ENCODE measurements around the gene LRRIQ4. TPM values are rescaled to one million over a fixed set of nuclear protein-coding genes. Genes with fewer than 3 reads are reported as not detected.

Gene LRRIQ4
- total and polyA plus RNA-seq, 9 donors, result 0.07 to 0.13 (median 0.12) TPM; not detected in 2

DNA sequence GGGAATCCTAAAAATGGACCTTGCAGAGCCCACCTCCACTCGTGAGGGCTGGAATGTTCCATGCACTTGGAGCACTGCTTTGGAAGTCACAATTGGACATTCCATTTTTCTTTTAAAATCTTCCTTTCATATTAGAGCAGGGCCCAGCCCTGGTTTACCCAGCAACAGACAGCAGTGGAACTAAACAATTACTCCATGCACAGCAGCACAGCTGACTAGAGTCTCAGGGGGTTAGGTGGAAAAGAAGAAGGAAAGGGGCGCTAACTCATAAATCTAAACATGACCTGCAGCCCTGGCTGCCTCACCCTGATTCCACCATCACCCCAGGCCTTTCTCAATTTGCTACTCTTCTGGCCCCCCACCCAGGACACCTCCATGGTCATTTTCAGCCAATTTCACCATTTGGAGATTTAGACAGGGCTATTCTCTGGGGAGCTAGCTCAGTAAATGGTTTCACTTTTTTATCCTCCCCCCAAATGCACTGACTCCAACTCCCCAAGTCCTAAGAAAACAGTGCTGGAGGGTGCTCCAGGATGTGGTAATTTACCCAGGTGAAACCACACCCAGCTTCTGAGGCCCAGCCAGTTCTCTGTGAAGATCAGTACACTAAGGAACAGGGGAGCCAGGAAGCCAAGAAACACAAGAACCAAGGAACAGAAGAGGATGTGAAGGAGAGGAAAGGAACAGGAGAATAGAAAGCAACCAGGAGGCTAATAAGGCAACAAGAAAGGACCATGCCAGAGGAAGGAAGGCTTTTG lies 58.6 kb downstream of the LRRIQ4 start:
- DNase-seq, result no peak
- Histone ChIP-seq H3K27ac (ENCODE audit: low read length) (no peak overlapping the region), H3K4me1 (ENCODE audit: control insufficient read depth, insufficient read depth, low read length) (no peaks in the 10 kb centered on the region), H3K4me3 (ENCODE audit: low read length) (no peak overlapping the region), H3K36me3 (ENCODE audit: control insufficient read depth, insufficient read depth, low read length) (no peaks in the 10 kb centered on the region), H3K27me3 (ENCODE audit: control insufficient read depth, insufficient read depth, low read length) (peaks cover 2% of the 10 kb centered on the region), H3K9me3 (replicated peaks; ENCODE audit: control insufficient read depth, low read depth, low read length) (no peaks in the 10 kb centered on the region)
- WGBS (ENCODE audit: insufficient coverage), result 56% methylated on average over 1 of the region's 2 CpGs

DNA sequence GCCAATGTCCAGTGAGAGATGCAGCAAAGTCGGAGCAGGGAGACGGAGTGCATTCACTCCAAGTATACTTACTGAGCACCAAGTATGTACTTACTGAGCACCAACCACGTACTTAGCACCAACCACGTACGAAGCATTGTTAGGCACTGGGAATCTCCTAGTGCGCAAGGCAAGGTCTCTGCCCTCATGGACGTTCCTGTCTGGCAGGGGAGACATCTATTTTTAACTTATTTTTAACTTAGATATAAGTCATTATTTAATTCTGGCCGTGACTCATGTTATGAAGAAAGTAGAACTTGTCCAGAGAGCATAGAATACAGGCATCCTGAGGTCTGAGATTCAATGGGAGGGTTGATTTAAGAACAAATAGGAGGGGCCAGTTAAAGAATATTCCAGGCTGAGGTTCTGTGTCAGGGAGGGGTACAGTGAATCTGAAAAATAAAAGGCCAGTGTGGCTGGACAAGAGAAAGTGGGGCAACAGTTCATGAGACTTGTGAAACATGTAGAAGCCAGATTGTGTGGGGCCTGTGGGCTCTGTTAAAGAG lies 66.4 kb downstream of the LRRIQ4 start:
- no peak for DNase-seq
- no peaks in the 10 kb centered on the region for H3K9me3 ChIP-seq (replicated peaks; ENCODE audit: control insufficient read depth, low read depth, low read length)
- no peaks in the 10 kb centered on the region for H3K36me3 ChIP-seq (ENCODE audit: control insufficient read depth, insufficient read depth, low read length)
- 84% methylated on average over 3 of the region's 8 CpGs for WGBS (ENCODE audit: insufficient coverage)
- H3K4me3 ChIP-seq (ENCODE audit: low read length), result no peak overlapping the region
- H3K4me1 ChIP-seq (ENCODE audit: control insufficient read depth, insufficient read depth, low read length), result no peaks in the 10 kb centered on the region
- peaks cover 2% of the 10 kb centered on the region for H3K27me3 ChIP-seq (ENCODE audit: control insufficient read depth, insufficient read depth, low read length)
- H3K27ac ChIP-seq (ENCODE audit: low read length), result no peak overlapping the region

DNA sequence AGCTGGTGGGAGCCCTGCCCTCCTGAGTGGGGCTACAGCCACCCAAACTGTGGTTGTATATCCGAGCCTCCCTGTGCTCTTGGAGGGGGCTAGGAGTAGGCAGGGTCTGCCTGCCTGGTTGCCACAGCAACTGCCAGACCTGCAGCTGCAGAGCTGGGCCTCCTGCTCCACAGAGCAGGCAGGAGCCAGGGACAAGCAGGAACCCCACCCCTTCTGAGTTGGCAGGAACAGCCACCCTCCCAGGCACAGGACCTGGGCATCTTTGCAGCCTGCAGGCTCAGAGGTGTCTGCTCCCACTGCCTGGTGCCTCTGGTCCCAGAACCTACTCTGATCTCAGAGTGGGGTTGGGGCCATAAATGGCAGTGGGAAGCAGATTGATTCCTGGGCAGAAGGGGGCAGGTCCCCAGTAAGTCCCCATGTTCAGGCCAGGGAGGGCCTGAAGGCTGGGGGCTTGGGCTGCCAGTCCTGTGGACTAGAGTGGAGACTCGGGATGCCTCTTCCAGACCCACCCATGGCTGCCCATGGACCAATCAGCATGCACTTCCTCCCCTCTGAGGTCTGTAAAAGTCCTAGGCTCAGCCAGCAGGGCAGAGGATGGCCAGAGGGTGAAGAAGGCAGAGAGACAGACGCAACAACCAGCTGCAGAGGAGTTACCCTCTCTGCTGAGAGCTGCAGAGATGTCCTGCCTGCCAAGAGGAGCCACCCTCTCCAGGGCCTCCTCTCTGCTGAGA lies 67.3 kb downstream of the LRRIQ4 start:
- Histone ChIP-seq H3K36me3 (ENCODE audit: control insufficient read depth, insufficient read depth, low read length) (no peaks in the 10 kb centered on the region), H3K27me3 (ENCODE audit: control insufficient read depth, insufficient read depth, low read length) (peaks cover 2% of the 10 kb centered on the region), H3K4me3 (ENCODE audit: low read length) (no peak overlapping the region), H3K9me3 (replicated peaks; ENCODE audit: control insufficient read depth, low read depth, low read length) (no peaks in the 10 kb centered on the region), H3K27ac (ENCODE audit: low read length) (no peak overlapping the region), H3K4me1 (ENCODE audit: control insufficient read depth, insufficient read depth, low read length) (no peaks in the 10 kb centered on the region)
- WGBS (ENCODE audit: insufficient coverage), result 37% methylated on average over 3 of the region's 3 CpGs
- no peak for DNase-seq

DNA sequence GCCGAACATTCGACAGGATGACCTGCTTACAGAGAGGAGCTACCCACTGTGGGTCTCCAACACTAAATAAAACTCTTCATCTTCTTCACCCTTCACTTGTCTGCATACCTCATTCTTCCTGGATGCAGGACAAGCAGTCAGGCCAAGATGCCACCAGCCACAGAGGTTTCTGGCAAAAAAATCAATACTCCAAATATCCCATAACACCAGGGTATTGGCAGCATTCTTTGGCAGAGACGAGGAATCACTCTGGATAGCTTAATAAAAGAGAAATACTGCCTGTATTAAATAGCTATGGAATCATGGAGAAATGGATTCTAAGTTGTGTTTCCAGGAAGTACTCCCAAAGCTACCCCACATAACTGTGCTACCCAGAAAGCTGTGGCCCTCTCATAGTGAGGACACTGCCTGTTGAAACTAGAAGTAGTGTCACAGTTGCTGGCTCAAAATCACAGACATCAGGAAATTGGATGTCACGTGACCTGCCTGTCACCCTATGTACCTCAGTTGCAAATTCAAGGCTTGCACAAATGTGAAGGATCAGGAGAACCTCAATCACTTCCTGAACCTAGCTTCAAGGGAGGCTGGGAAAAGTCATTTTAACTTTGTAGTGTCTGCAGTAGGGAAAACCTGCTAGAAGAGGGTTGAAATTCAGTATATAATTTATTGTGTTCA lies 68.0 kb downstream of the LRRIQ4 start:
- Histone ChIP-seq H3K9me3 (replicated peaks; ENCODE audit: control insufficient read depth, low read depth, low read length) (no peaks in the 10 kb centered on the region), H3K27ac (ENCODE audit: low read length) (no peak overlapping the region), H3K36me3 (ENCODE audit: control insufficient read depth, insufficient read depth, low read length) (no peaks in the 10 kb centered on the region), H3K27me3 (ENCODE audit: control insufficient read depth, insufficient read depth, low read length) (no peaks in the 10 kb centered on the region), H3K4me1 (ENCODE audit: control insufficient read depth, insufficient read depth, low read length) (no peaks in the 10 kb centered on the region), H3K4me3 (ENCODE audit: low read length) (no peak overlapping the region)
- WGBS (ENCODE audit: insufficient coverage), result 81% methylated on average over 3 of the region's 4 CpGs
- no peak for DNase-seq

DNA sequence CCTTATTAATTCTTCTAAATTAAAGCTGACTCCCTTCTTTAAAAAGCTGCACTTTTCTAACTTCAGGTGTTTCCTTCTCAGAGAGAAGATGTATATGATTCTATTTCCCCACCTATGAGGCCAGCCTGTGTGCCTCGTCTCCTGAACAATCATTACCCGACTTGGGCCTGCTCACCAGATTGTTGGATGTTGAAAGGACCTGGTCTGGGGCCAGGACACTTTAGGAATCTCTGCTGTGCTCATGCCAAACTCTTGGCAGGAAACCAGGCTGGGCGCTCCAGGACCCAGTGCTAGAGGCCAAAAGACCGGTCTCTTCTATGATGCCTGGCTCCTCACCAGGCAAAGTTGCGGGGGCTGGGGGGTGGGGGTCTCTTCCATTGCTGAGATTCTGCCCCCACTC lies 74.0 kb downstream of the LRRIQ4 start:
- H3K27me3 ChIP-seq (ENCODE audit: control insufficient read depth, insufficient read depth, low read length), result no peaks in the 10 kb centered on the region
- WGBS (ENCODE audit: insufficient coverage), result 63% methylated on average over 2 of the region's 5 CpGs
- no peaks in the 10 kb centered on the region for H3K36me3 ChIP-seq (ENCODE audit: control insufficient read depth, insufficient read depth, low read length)
- no peaks in the 10 kb centered on the region for H3K9me3 ChIP-seq (replicated peaks; ENCODE audit: control insufficient read depth, low read depth, low read length)
- H3K4me3 ChIP-seq (ENCODE audit: low read length), result no peak overlapping the region
- peaks cover 3% of the 10 kb centered on the region for H3K4me1 ChIP-seq (ENCODE audit: control insufficient read depth, insufficient read depth, low read length)
- DNase-seq, result peak; percentile 43
- no peak overlapping the region for H3K27ac ChIP-seq (ENCODE audit: low read length)

Other genes starting within 250 kb of the LRRIQ4 start
- 17.6 TPM for gene MECOM, start 149.2 kb upstream of the LRRIQ4 start, total RNA-seq
- gene MECOM, start 149.2 kb upstream of the LRRIQ4 start, polyA plus RNA-seq (ENCODE audit: insufficient read depth in 1 of 8, insufficient read length in 8 of 8, low replicate concordance in 1 of 8), result 10 to 100 TPM; 11.3 to 15.5 (median 12.6) TPM
- gene TERC, start 47.8 kb upstream of the LRRIQ4 start, total RNA-seq, result 23.7 TPM
- under 1 TPM in 3 of 8 donors, not detected in 5; 0.33 to 0.37 (median 0.36) TPM for gene TERC, start 47.8 kb upstream of the LRRIQ4 start, polyA plus RNA-seq (ENCODE audit: insufficient read depth in 1 of 8, insufficient read length in 8 of 8, low replicate concordance in 1 of 8)
- 3.4 TPM for gene ACTRT3, start 43.3 kb upstream of the LRRIQ4 start, total RNA-seq
- 1 to 10 TPM; 2.0 to 4.1 (median 3.2) TPM for gene ACTRT3, start 43.3 kb upstream of the LRRIQ4 start, polyA plus RNA-seq (ENCODE audit: insufficient read depth in 1 of 8, insufficient read length in 8 of 8, low replicate concordance in 1 of 8)
- gene MYNN, start 39.5 kb upstream of the LRRIQ4 start, total RNA-seq, result 21.6 TPM
- gene MYNN, start 39.5 kb upstream of the LRRIQ4 start, polyA plus RNA-seq (ENCODE audit: insufficient read depth in 1 of 8, insufficient read length in 8 of 8, low replicate concordance in 1 of 8), result 10 to 100 TPM; 17.2 to 23.4 (median 19.5) TPM
- 4.3 TPM for gene LRRC34, start within 50 bp of the LRRIQ4 start, total RNA-seq
- gene LRRC34, start within 50 bp of the LRRIQ4 start, polyA plus RNA-seq (ENCODE audit: insufficient read depth in 1 of 8, insufficient read length in 8 of 8, low replicate concordance in 1 of 8), result 1 to 10 TPM; 2.8 to 5.9 (median 3.7) TPM
- not detected for gene LRRC31, start 57.1 kb downstream of the LRRIQ4 start, total RNA-seq
- under 1 TPM in 1 of 8 donors, not detected in 7; 0.21 TPM for gene LRRC31, start 57.1 kb downstream of the LRRIQ4 start, polyA plus RNA-seq (ENCODE audit: insufficient read depth in 1 of 8, insufficient read length in 8 of 8, low replicate concordance in 1 of 8)
- gene SAMD7, start 98.7 kb downstream of the LRRIQ4 start, total RNA-seq, result not detected
- under 1 TPM in 1 of 8 donors, not detected in 7; 0.14 TPM for gene SAMD7, start 98.7 kb downstream of the LRRIQ4 start, polyA plus RNA-seq (ENCODE audit: insufficient read depth in 1 of 8, insufficient read length in 8 of 8, low replicate concordance in 1 of 8)
- gene SEC62, start 153.9 kb downstream of the LRRIQ4 start, total RNA-seq, result 53.7 TPM
- 10 to 100 TPM; 56.8 to 96.2 (median 72.3) TPM for gene SEC62, start 153.9 kb downstream of the LRRIQ4 start, polyA plus RNA-seq (ENCODE audit: insufficient read depth in 1 of 8, insufficient read length in 8 of 8, low replicate concordance in 1 of 8)
- 1.2 TPM for gene GPR160, start 225.1 kb downstream of the LRRIQ4 start, total RNA-seq
- 10 to 100 TPM in 1 of 8 donors, 1 to 10 TPM in 7; 1.7 to 14.0 (median 2.9) TPM for gene GPR160, start 225.1 kb downstream of the LRRIQ4 start, polyA plus RNA-seq (ENCODE audit: insufficient read depth in 1 of 8, insufficient read length in 8 of 8, low replicate concordance in 1 of 8)